HG03025 (cell line): ENCODE results near the gene MTFP1.

Experiments used
- ATAC-seq: cut with Tn5 transposase; IDR thresholded peaks from one replicate; pipeline ENCODE4 v1.9.1; 2021; ENCODE audit warnings: mild to moderate bottlenecking, moderate library complexity; ENCODE audit not compliant: unreplicated experiment, low FRiP score

Gene MTFP1

DNA sequence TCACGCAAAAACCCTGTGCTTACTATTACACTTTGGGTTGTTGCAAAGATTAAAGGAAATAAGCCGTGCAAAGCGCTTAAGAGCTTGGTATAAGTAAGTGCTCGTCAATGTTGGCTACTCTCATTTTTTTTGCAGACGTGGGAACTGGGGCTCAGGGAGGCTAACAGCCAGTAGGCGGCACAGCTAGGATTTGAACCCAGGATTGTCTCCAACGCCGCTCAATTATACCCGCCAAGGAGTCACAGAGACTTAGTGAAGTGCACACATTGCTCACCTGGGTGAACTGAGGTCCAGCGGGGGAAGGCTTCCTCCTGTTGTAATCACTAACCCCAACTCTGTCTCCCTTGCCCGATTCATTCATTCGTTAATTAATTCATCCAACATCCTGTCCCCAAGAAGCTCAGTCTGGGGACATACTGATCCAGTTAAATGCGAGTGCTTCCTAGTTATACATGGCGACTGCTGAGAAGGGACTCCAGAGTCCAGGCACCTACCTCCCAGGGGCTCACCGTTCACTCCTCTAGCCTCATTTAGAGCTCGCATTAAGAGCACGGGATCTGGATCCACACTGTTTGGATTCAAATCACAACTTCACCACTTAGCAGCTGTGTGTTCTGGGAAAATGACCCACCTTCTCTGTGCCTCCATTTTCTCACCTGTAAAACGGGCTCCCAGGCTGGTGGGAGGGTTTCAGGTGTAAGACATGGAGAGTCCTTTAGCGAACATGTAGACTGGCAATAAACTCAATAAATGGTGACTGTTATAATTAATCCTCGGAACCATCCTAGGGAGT lies 838 bp upstream of the MTFP1 start:
- ATAC-seq: no peak

DNA sequence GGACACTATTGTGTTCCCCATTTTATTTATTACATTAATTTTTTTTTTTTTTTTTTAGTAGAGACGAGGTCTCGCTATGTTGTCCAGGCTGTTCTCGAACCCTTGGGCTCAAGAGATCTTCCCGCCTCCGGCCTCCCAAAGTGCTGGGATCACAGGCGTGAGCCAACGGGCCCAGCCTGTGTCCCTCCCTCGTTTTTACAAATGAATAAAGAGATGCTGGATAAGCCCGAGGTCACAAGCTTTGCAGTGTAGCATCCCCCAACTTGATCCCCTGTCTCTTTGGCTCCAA lies 297 bp upstream of the MTFP1 start:
- no peak for ATAC-seq

DNA sequence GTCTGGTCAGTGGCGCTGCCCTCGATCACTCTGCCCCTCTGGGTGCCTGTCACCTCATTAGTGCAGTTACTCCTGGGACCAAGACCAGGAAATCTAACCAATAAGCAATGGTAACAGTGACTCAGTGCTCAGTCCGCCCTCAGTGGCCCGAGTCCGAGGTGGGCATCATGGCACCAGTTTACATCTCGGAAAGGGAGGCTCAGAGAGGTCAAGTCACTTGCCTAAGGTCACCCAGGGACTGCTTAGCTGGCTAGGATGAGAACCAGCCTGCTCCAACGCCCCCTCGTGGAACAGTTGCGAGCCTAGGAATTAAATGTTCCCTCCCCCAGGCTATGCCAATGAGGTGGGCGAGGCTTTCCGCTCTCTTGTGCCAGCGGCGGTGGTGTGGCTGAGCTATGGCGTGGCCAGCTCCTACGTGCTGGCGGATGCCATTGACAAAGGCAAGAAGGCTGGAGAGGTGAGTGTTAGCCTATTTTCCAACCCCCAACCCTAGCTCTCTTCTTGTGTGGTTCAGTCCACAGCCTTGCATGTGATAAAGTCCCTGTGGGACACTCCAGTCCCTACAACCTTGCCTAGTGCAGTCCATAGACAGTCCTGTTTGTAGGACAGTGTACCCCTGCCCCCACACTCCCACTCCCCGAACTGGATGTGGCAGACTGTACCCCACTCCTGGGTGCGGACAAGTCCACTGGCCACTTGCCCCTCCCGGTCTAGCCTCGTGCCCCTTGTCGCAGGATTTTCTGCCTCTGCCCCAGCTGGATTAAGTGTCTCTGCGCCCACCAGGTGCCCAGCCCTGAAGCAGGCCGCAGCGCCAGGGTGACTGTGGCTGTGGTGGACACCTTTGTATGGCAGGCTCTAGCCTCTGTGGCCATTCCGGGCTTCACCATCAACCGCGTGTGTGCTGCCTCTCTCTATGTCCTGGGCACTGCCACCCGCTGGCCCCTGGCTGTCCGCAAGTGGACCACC lies 1.1 kb downstream of the MTFP1 start:
- ATAC-seq: no peak

DNA sequence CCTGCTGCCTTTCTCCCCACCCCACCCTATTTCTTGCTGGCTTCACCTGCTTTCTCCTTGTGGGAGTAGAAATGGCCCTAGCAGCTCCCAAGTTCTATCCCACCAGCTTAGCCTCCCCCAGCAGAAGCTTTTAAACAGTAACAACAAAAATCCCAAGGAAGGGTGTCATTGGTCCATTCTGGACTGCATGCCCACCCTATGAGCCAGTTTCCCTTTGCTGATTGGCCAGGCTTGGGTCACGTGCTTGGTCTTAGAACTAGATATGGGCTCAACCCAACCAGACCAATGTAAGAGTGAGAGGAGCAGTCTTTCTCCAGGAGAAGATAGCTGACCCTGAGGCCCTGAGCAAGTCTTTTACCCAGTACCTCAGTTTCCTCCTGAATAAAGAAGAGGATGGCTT lies 2.3 kb downstream of the MTFP1 start:
- no peak for ATAC-seq

DNA sequence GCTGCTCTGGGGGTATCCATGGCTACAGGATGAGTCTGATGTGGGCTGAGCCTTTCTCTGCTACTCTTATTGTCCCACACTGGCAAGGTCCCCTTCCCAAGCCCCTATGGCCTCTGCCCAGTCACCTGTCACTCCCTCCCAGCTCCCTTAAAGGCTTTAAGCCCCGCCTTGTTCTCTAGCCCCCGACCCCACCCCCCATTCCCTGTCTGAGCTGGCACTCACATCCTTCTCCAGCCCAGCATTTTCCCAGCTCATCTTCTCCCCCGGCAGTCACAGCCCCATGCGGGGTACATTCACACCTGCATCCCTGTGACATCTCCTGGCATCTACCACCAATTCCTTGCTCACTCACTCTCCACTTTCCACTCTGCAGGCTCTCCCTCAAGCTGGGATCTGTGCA lies 4.3 kb downstream of the MTFP1 start:
- no peak for ATAC-seq

DNA sequence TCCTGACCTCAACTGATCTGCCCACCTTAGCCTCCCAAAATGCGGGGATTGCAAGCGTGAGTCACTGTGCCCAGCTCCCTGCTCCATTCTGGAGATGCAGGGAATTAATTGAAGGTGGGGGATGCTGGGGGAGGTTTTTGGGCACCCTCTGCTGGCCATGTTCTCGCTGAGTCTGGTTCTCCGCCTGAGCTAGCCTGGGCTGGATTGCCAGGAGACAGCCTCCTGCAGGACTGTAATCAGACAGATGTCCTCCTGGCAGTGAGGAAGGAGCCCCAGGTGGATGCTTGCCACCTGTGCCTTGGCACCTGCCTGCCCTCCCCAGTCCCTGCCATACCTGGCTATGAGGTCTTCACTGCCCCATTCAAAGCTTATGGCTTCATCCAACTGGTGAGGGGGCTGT lies 5.4 kb downstream of the MTFP1 start:
- ATAC-seq: no peak

DNA sequence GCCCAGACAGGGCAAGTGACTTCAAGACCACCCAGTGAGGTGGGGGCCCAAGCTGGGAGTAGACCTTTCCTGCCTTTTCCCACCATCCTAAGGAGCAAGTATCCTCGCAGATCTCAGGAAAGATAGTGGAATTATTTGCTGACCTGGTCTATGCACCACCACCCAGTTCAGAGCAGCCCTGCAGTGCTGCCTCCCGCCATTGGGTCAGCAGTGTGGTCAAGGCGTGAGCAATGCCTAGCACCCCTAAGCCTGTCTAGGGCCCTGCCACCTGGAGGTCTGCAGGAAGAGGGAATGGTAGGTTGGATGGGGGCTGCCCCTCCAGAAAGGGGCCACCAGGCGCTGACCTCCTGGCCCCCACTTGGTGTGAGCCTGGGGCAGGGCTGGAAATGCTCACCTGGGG lies 6.5 kb downstream of the MTFP1 start:
- no peak for ATAC-seq

DNA sequence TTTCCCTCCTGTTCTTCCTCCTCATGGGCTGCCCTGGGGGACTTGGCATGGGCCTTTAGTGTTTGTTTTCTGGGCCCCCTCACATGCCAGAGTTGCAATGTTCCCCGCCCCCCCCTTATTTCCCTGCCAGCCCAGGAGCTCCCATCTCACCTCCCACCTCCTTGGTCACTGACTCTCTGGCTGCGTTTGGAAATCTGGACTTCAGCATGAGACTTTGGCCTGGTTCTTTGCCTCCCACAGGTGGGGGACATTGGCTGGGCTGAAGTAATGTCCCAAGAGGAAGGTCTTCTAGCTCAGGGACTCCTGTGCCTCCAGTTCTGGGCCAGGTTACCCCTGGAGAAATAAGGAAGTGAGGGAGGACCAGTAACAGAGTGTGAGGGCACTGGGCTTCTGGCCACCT lies 7.0 kb downstream of the MTFP1 start:
- ATAC-seq: no peak

DNA sequence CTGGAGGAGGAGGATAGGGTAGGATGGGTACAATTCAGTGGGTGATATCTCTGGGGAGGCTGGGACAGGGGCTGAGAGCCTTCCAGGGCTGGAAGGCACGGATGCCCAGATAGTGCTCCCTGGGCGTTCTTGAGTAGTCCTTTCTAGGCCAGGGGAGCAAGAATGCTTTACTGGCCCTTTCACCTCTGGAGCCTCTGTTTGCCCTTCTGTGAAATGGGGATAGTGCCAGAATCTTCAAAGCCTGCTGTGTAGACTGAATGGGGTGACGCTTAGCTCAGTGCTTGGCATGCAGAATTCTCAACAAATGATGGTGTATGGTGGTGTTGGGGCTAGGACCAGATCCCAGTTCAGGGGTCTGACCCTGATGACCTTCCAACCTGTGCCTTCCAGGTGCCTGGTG lies 7.7 kb downstream of the MTFP1 start:
- no peak for ATAC-seq

DNA sequence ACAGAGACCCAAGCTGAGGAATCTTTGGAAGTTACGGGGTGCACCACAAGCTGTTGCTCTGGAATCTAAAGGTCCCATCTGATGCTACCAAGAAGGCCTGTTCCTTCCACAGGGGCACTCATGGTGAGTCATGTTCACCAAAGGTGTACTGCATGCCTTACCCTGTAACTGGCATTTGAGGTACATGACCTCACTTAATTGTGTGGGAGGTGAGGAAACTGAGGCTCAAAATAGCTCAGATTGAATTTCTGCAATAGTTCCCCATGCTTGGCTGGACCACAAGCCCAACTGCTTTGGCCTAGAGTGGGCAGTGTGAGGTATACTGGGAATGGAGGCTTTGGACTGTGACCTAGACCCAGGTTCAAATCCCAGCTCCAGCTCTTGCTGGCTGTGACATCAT lies 8.2 kb downstream of the MTFP1 start:
- no peak for ATAC-seq

DNA sequence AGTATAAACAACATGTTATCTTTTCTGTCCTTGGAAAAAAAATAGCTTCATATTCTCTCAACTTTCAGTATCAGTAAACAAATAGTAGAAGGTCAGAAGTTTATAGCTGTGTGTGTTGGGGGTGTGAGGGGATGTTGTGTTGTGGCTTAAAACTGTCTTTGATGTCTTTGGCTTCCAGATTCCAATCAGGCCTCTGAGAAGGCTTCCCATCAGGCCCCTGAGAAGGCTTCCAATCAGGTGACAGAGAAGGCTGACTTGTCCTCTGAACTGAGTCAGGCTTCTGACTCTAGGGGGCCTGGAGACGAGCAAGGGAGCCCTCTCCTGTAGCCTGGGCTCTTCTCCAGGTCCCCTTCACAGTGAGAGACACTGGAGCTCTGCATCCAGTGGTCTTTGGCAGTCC lies 9.3 kb downstream of the MTFP1 start:
- ATAC-seq: no peak

DNA sequence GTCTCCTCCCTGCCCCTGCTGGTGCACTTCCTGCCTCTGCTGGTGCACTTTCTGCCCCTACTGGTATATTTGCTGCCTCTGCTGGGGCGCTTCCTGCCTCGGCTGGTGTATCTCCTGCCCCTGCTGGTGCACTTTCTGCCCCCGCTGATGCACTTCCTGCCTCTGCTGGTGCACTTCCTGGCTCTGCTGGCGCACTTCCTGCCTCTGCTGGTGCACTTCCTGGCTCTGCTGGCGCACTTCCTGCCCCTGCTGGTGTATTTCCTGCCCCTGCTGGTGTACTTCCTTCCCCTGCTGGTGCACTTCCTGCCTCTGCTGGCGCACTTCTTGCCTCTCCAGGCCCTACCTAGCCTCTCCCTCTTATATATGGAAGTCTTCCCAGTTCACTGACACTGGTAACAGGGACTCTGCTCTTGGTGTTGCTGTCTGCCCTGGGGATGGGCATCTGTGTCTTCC lies 10.1 kb downstream of the MTFP1 start:
- ATAC-seq: no peak

DNA sequence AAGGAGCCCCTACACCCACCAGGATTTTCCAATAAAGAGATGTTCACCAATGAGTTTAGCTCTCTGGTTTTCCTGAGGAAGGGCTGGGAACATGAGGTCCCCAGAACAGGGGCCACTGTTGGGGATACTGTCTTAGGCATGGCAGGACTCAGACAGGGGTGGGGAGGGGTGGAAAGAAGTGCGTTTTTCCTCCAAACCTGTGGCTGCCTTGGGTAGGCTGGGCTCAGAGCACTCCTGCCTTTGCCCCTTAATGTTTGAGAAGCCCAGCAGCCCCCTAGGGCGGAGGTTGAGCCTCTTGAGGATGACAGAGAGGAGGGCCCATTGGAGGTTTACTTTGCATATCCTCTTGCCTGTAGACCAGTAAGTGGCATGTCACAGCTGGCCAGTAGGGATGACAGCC lies 10.6 kb downstream of the MTFP1 start:
- ATAC-seq: no peak

DNA sequence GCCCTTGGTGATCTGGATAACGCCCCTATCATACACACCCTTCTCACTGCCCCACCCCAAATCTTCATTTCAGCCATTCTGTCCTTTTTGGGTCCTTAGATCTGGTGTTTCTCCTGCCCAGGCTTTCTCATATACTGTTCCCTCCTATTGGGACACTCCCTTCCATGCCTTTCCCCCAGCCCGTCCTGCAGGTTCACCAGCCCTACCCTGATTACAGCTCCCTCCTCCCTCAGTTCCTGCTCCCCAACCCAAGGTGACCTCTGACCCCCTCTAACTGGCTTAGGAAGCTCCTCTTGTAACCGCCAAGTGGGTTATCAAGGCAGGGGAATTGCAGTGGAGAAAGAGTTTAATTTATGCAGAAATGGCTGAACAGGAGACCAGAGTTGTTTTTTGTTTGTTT lies 13.0 kb downstream of the MTFP1 start:
- no peak for ATAC-seq

DNA sequence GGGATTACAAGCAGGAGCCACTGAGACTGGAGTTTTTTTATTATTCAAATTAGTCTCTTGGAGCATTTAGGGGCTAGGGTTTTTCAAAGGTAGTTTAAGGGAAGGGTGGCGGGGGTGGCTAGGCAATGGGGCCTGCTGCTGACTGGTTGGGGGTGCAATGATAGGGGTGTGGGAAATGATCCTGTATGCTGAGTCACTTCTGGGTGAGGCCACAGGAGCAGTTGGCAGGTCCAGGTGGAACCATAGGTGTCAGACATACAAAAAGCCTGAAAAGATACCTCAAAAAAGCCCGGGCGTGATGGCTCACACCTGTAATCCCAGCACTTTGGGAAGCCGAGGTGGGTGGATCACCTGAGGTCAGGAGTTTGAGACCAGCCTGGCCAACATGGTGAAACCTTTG lies 13.7 kb downstream of the MTFP1 start:
- no peak for ATAC-seq

DNA sequence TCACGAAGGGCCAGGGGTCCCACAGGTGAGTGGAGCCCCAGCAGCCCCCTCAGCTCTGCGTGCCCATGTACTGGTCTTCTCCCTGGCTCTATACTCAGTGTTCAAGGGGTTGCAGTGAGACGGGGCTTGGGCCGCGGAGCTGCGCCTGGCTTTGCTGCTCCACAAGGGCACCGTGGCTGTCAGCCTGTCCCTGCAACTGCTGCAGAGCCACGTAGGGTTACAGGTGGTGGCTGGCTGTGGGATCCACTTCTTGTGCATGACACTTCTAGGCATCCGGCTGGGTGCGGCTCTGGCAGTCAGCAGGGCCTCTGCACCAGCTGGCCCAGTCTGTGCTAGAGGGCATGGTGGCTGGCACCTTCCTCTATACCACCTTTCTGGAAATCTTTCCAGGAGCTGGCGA lies 14.3 kb downstream of the MTFP1 start:
- no peak for ATAC-seq

DNA sequence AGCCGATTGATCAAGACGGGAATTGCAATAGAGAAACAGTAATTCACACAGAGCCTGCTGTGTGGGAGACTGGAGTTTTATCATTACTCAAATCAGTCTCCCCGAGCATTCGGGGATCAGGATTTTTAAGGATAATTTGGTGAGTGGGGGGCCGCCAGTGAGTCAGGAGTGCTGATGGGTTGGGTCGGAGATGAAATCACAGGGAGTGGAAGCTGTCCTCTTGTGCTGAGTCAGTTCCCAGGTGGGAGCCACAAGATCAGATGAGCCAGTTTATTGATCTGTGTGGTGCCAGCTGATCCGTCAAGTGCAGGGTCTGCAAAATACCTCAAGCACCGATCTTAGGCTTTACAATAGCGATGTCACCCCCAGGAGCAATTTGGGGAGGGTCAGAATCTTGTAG lies 15.5 kb downstream of the MTFP1 start:
- ATAC-seq: no peak

DNA sequence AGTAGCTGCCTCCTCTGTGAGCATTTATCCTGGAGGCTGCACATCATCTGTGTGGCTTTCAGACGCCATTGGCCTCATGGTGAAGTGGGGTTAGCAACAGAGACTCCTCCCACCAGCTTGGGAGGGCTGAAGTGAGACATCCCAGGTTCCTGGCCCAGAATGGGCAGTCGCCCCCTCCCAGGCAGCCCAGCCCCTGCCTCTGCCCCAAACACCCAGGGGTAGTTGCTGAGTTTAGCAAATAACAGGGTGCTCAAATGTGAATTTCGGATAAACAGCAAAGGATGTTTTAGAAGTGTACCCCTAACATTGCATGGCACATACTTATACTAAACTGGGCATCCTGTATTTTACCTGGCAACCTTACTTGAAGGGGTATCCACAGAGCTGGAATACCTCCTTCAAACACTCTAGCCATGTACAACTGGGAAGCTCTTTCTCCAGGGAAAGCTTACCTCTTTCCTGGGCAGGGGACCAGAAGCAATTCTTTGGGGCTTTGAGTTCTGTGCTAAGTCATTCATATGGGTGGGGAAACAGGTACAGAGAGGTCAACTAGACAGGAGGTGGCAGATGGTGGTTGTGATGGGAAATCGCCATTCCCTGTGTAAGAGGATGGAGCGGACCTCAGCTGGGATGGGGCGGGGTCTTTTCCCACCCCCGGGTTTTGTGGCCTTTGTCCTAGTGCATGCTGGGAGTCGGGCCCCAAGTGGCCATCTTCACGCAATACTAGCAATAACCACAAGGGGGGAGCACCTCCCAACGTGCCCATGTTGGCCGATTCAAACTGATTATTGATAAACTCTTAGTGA lies 19.3 kb downstream of the MTFP1 start:
- ATAC-seq: no peak

DNA sequence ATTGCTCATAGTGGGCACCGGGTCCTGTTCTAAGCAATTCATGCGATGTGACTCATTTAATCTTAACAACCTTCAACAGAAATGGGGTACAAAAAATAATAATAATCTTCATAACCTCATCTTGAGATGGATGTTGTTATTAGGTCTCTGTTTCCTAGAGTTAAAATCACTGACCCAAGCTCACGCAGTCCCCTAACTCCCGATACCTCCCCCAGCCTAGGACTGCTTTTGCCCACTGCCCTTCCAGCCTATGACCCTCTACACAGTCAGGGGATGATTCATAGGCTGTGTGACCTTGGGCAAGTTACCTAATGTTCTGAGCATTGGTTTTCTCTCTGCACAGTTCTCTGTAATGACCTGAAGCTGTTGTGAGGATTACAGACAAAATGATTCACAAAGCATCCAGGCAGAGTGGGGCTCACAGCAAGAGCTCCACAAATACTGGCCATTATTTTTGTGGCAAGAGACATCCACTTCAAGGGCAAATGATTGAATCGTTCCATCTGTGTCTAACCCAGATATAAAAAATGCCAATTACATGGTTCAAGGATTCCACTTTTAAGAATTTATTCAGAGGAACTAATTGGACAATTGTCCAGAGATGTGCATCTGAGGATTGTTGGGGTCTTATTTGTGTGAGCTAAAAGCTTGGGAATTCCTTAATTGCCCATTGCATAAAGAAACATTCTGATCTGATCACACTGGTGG lies 20.0 kb downstream of the MTFP1 start:
- ATAC-seq: no peak

DNA sequence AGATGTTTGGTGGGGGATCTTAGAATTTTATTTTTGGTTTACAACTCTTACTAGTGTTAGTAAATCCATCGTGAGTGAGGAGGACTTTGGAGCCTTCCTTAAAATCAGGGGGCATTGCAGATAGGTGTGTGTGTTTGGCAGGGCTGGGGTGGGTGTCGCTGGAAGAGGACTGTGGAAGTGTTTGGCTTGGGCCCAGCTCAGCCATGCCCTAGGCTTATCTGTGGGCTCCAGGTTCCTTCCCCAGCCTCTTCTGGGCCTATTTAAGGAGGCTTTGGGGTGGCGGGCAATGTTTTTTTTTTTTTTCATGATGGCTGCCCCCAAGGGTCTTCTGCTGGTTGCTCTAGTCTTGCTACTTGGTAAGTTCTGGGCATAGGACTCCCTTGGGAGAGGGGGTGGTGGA lies 22.1 kb downstream of the MTFP1 start:
- ATAC-seq: no peak
